MM.1S (cell line): ENCODE measurements around the gene BAZ2A.

Experiments
- EZH2 ChIP-seq: fragments of 300-600 bp; sonication (generic); optimal IDR thresholded peaks from 2 replicates; pipeline ENCODE3; 2017; ENCODE audit warnings: low read depth, mild to moderate bottlenecking, antibody characterized with exemption, low read length, mixed read lengths
- EZH2phosphoT487 ChIP-seq: fragments of 300-600 bp; sonication (generic); IDR thresholded peaks from 2 replicates; pipeline ENCODE4 v1.6.1; 2018; ENCODE audit warnings: antibody characterized with exemption, low read length
- TF ChIP-seq, protein P1 (sequence below): fragments of 300-600 bp; sonication (generic); IDR thresholded peaks from 2 replicates; pipeline ENCODE4 v1.5.1; 2016; ENCODE audit warnings: antibody characterized with exemption, low read length, mixed read lengths

DNA sequence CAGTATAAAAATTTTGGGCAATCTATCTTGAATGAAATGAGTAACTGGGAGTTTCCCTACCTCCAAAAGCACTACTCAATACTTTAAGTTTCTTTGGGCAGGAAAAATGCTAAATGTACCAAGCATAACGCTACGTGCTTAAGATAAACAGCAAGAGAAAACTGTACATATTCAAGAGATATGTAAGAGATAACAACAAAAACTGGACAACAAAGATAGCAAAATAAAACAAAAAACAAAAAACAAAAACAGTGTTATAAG, 38.0 kb upstream of the BAZ2A start:
- TF ChIP-seq, protein P1, sequence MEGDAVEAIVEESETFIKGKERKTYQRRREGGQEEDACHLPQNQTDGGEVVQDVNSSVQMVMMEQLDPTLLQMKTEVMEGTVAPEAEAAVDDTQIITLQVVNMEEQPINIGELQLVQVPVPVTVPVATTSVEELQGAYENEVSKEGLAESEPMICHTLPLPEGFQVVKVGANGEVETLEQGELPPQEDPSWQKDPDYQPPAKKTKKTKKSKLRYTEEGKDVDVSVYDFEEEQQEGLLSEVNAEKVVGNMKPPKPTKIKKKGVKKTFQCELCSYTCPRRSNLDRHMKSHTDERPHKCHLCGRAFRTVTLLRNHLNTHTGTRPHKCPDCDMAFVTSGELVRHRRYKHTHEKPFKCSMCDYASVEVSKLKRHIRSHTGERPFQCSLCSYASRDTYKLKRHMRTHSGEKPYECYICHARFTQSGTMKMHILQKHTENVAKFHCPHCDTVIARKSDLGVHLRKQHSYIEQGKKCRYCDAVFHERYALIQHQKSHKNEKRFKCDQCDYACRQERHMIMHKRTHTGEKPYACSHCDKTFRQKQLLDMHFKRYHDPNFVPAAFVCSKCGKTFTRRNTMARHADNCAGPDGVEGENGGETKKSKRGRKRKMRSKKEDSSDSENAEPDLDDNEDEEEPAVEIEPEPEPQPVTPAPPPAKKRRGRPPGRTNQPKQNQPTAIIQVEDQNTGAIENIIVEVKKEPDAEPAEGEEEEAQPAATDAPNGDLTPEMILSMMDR, result no peak
- TF ChIP-seq EZH2 (no peak), EZH2phosphoT487 (no peak)
